HG02763 (cell line): ENCODE data around the gene TULP4.

Experiments
- ATAC-seq: cut with Tn5 transposase; IDR thresholded peaks from one replicate; pipeline ENCODE4 v1.9.1; 2021; ENCODE audit warnings: mild to moderate bottlenecking, moderate library complexity; ENCODE audit not compliant: unreplicated experiment

TULP4 gene

GRCh38 chr6:158312165-158312564 is at the start of gene TULP4:
Gene TULP4 (plus strand): TSS chr6:158312465. CDS start chr6:158314017, 1,552 bp downstream.
- no peak for ATAC-seq

DNA sequence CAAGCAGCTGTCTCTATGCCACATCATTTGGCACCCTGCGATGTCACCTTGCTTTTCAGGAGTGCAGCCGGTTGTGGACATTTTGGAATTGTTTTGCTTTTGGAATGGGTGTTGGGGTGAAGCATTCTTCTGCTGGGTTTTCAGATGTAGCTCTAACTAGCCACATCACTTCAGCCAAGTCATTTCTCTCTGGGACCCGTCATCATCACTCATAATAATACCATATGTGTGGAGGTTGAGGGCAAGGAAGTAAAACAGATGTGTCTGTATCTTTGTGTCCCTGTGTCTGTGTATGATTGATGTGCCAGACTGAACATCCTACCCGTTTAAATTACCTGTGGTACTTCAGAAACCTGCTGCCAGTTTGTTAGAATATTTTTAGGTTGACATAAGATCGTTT is 49.5 kb upstream of the TULP4 start:
- no peak for ATAC-seq

DNA sequence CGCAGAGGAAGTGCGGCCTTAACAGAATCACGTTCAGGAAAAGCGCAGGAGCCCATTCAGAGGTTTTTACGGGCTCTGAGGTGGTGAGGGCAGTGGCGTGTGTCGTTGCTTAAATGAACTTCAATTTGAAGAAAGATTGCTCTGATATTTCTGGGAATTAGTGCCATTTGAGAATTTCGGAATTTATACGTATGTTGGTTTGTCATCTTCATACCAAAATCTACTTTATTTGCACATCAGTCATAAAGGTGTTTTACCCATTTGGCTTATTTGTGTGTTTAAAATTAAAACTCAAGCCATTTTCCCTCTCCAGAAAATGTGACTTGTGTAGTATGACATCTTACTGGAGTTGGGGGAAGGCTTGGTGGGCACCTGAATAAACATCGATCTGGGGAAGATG is 48.1 kb upstream of the TULP4 start:
- ATAC-seq, result no peak

GRCh38 chr6:158266131-158266530 is 46.1 kb upstream of the TULP4 start:
- no peak for ATAC-seq

DNA sequence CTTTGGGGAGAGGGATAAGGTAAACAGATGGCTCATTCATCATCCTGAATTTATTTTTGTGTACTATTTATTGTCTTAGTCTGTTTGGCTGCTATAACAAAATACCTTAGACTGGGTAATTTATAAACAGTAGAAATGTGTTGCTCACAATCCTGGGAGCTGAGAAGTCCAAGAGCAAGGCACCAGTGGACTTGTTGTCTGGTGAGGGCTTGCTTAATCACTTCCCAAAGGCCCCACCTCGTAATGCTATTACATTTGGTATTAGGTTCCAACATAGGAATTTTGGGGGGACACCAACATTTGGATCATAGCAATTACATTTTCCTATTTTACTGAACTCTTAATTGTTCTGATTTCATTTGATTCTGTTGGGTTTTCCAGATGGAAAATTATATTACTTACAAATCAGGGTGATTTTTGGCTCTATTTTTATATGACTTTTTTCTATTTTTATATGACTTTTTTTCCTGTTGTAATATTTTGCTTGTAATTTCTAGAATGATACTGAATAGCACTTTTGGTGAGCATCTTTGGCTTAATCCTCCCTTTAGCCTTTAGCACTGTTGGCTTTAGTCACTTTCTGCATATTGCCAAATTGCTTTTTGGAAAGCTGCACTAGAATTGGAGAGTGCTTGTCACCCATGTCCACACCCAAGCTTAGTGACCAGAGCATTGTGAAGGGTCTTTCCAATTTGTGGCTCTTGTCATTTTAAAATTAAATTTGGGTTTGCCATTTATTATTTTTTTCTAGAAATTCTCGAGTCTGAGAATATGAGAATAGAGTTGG is 43.7 kb upstream of the TULP4 start:
- no peak for ATAC-seq

DNA sequence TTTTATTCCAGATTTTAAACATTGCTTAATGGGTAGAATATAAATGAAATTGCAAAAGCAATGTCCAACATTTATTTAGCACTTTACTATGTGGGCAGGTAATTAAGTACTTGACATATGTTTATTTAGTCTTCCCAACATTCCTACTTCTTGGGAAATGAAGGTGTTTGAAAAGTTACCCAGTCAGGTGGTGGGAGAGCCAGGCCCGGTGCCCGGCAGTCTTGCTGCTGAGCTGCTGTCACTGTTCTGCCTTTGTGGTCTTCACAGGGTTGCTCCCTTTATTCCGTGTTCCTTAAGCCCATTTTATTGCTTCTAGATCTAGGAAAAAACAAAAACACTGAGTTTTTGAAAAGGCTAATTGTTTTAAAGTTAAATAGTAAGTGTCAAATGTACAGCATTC is 42.6 kb upstream of the TULP4 start:
- ATAC-seq, result no peak

DNA sequence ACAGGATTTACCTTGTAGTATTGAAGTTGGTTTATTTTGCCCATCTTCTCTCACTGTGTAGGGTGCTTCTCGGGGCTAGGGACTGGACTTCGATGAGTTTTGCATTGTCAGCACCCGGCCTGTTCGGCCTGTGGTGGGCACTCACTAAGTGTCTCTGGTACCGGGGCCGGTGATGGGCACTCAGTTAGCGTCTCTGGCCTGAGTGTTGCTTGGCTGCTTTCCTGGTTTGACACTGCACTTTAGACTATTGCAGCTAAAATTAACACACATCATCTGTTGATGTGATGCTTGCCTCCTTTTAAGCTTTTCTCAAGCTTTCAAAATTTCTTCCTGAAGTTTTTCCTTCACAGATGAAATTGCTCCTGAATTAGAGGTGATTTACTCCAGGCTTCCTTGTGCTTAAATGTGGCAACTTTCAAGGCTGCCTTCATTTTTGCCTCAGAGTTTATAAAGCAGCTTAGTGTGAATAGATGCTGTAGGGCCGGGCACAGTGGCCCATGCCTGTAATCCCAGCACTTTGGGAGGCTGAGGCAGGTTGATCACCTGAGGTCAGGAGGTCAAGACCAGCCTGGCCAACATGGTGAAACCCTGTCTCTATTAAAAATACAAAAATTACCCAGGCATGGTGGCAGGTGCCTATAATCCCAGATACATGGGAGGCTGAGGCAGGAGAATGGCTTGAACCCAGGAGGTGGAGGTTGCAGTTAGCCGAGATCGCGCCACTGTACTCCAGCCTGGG is 41.7 kb upstream of the TULP4 start:
- no peak for ATAC-seq

DNA sequence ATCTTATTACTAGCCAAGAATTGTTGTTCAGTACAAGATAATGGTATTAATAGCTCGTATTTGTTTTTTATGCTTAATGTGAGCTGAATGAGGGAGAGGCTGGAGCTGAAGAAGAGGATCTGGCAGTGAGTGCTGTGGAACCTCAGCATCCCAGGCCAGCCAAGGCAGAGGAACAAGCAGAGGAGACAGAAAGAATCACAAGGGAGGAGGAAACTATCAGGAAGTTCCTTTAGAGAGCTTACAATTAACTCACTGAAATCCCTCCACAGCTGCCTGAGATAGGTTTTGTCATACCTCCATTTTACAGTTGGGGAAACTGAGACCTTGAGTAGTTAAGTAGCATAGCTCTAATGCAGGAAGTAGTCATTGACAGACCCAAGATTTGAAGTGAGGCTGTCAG is 39.9 kb upstream of the TULP4 start:
- ATAC-seq, result no peak

DNA sequence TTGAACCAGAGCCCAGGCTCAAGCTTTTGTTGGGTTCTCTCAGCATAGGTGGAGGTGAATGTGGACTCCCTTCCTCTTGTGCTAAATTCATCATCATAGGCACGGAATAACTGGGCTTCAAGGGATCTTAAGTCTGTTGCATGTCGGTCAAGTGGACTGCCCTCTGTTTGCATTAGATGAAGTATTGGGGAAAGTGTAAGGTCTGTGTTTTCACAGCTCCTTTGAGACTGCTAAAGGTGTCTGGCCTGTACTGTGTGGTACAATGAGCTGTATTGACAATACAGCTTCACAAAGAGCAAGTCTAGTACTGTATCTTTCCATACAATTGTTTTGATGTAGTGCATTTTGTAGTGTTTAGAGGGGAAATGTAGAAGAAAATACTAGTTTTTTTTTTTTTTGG is 34.3 kb upstream of the TULP4 start:
- ATAC-seq, result no peak

- ATAC-seq, result no peak
Measured at GRCh38 chr6:158279615-158280014, 32.6 kb upstream of the TULP4 start.

GRCh38 chr6:158283304-158283980 is 28.8 kb upstream of the TULP4 start:
- ATAC-seq, result no peak

DNA sequence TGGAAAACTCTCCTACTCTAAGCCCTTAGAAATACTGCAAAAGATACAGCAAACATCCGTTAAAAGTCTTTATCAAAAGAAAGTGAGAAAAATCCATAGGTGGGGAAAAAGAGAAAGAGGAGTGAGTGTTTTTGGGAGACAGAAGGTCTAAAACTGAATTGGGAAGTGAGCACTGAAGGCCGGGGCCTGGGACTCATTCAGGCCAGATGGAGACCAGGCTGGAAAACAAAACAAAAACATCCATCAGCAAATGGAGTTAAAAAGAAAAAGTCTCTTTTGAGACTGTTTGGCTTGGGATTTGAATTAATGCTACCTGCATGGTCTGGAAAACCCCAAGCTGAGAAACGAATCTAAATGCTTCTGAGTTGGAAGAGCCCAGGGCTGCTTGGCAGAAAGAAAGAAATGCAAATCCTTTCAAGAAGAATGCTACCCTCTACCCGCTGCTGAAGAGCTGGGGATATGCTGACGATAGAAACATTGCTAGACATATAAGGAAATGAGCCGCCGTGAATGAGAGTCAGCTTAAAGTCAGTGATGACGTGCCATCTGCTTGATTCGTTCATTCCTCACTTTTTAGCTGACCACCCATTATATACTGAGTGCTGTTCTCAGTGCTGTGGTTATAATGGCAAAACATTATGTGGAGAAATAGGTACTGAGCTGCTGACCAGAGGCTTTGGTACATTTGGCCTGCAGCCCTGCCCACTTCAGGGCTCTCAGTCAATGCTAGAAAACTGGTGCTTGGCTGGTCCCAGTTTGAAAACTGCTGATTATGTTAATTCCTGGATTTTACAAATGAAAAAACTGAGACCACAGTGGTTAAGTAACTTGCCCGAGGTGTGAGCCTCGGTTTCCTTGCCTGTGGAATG is 28.0 kb upstream of the TULP4 start:
- ATAC-seq, result no peak

DNA sequence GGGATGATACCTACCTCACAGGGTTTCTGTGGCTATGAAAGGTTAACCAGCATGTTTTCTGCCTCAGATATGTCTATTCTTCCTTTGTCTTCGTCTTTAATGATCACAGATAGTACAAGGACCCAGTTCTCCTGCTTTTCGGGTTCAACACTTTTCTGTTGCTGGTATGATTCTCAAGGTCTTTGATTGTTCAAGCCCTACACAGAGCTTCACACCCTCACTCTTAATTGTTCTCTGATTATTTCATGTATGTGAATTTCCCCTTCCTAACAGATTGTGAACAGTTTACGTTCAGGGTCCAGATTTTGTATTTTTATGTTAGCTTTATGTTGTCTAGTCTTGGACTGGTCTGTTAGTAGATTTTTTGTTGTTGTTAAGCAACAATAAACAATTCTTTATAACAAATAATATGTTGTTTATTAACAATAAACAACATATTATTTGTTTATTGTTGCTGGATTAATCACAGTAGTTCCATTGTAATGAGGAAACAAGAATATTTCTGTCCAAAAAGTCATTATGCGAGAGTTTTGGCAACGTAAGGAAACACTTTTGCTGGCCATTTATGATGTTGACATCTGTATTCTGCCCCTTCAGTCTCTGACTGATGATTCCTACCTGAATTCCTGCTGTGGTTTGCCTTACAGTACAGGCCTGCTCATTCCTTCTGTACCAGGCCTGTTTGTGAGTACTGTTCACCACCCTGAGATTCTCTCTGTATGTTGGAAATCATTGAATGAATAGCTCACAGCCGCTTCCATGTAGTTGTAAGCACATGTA is 27.2 kb upstream of the TULP4 start:
- no peak for ATAC-seq

GRCh38 chr6:158285656-158286021 is 26.6 kb upstream of the TULP4 start:
- ATAC-seq, result no peak

DNA sequence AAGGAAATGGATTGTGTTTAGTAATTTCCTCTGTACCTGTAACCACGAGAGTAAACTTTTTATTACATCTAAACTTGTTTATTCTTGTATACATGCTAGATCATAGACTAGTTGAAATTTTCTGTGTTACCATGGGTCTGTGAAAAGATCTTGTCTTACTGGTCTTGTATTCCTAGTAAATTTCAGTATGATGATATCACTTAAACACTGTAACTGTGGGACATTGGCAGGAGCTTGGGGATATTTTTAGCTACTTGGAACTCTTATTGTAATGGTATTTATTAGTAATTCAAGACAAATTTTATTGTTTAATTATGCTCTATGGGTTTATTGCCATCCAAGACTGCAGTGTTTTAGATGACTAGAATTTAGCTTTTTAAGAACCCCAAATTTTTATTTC is 25.9 kb upstream of the TULP4 start:
- no peak for ATAC-seq

DNA sequence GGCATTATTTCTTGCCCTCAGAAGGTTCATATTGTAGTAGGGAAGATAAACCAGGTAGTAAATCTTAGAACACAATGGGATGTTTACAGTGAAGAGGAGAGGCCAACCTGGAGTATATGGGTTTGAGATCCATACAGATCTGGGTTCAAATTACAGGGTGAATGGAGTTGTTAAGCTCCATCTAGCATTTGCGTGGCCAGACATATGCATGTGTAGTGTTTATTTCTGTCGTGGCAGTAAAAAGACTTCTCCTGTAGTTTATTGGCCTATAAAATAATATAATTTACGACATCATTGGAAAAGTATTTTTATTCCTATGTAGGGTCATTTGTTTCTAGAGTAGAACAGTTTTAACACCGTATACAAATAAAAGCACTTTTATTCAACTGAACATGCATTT is 25.2 kb upstream of the TULP4 start:
- no peak for ATAC-seq

DNA sequence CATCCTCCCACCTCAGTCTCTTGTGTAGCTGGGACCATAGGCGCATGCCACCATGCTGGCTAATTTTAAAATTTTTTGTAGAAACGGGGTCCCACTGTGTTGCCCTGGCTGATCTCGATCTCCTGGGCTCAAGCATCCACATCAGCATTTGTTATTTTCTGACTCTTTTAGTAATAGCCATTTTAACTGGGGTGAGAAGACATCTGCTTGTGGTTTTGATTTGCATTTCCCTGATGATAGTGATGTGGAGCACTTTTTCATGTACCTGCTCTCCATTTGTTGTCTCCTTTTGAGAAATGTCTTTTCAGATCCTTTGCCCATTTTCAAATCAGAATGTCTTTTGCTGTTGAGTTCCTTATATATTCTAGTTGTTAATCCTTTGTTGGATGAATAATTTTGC is 22.2 kb upstream of the TULP4 start:
- peak; percentile 55 for ATAC-seq

GRCh38 chr6:158290659-158291058 is 21.6 kb upstream of the TULP4 start:
- ATAC-seq, result peak; percentile 85

- no peak for ATAC-seq
Measured at GRCh38 chr6:158292016-158292415, 20.2 kb upstream of the TULP4 start.

GRCh38 chr6:158293122-158293521 is 19.1 kb upstream of the TULP4 start:
- no peak for ATAC-seq
